Activated CD4-positive, alpha-beta T cell treated with anti-CD3 and anti-CD28 coated beads, Interleukin-2, amount 50 U/mL, for 4 hours (primary cell): ENCODE data around the gene ZNF669.

Source experiments
- DNase-seq, 2 experiments: peaks; one replicate each; pipeline ENCODE4 v3.0.0-alpha.2; 2020

The ZNF669 gene

GRCh38 chr1:247054992-247055415 is 49.2 kb downstream of the ZNF669 start:
- DNase-seq, result no peak
